ENCODE measurements around the gene RASL10B. TPM values are rescaled to one million over a fixed set of nuclear protein-coding genes. Genes with fewer than 3 reads are reported as not detected.

RASL10B gene, protein sequence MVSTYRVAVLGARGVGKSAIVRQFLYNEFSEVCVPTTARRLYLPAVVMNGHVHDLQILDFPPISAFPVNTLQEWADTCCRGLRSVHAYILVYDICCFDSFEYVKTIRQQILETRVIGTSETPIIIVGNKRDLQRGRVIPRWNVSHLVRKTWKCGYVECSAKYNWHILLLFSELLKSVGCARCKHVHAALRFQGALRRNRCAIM
- total RNA-seq, result 1.4 and 4.2 TPM in 2 replicates

GRCh38 chr17:35731239-35731916, at the start of gene RASL10B:
RASL10B (plus strand) TSS chr17:35731639; CDS start chr17:35735185, 3,546 bp downstream.

GRCh38 chr17:35752945-35753764, 21.7 kb downstream of the RASL10B start, which contains the start of gene GAS2L2:
GAS2L2 (minus strand) TSS chr17:35753239; CDS start chr17:35752850, 389 bp downstream.

DNA sequence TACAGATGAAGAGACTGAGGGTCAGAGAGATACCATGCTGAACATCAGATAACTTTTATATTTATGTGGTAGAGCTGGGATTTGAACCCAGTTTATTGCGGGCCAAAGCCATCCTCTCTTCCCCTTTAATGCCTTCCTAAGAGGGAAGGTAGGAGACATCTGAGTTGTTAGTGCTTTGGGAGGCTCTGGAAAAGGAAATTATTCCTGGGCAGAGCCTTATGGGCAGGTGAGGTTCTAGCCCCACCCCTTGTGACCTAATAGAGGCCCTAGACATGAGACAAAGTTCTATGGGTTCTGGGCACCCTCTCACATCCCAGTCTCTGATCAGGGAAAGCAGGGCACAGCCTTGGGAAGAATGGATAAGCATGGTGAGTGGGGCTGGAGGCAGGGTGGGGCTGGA, 29.1 kb downstream of the RASL10B start, which contains the start of gene C17orf50:
Gene C17orf50 (plus strand): TSS at position 301 of the 400 bp plus-strand sequence. CDS start 55 bp downstream, at position 356.

Other genes with a start within 250 kb of the RASL10B start
- not detected in 2 replicates for gene SLFN12L, start 194.0 kb upstream of the RASL10B start, total RNA-seq
- not detected in 2 replicates for gene SLFN14, start 170.8 kb upstream of the RASL10B start, total RNA-seq
- gene PEX12, start 153.1 kb upstream of the RASL10B start, total RNA-seq, result 4.3 and 7.5 TPM in 2 replicates
- 50.4 and 62.0 TPM in 2 replicates for gene AP2B1, start 144.3 kb upstream of the RASL10B start, total RNA-seq
- 0.18 and 0.32 TPM in 2 replicates for gene GAS2L2, start 21.6 kb downstream of the RASL10B start, total RNA-seq
- gene C17orf50, start 29.2 kb downstream of the RASL10B start, total RNA-seq, result not detected in 2 replicates
- 0.32 TPM in 1 of 2 replicates, not detected in the other for gene MMP28, start 64.0 kb downstream of the RASL10B start, total RNA-seq
- gene TAF15, start 77.8 kb downstream of the RASL10B start, total RNA-seq, result 17.3 and 36.5 TPM in 2 replicates
- not detected in 2 replicates for gene HEATR9, start 137.3 kb downstream of the RASL10B start, total RNA-seq
- 1.6 TPM in 1 of 2 replicates, not detected in the other for gene CCL5, start 148.7 kb downstream of the RASL10B start, total RNA-seq
- not detected in 2 replicates for gene RDM1, start 199.1 kb downstream of the RASL10B start, total RNA-seq
- not detected in 2 replicates for gene LYZL6, start 212.1 kb downstream of the RASL10B start, total RNA-seq
- not detected in 2 replicates for gene CCL16, start 249.9 kb downstream of the RASL10B start, total RNA-seq

All from cardiac atrium fibroblast (primary cell).